Dendritic cell treated with granulocyte-macrophage colony-stimulating factor and Interleukin-4, amounts not matched to agents 40 ng/mL and 50 ng/mL, for 4 days (primary cell): ENCODE data around the gene ENTPD2.

Experiments
- H3K27ac Mint-ChIP-seq: one replicate; pipeline ENCODE4 v1.8.0; 2022; ENCODE audit warnings: mild to moderate bottlenecking, mixed read lengths
- H3K27me3 Mint-ChIP-seq: one replicate; pipeline ENCODE4 v1.8.0; 2022; ENCODE audit warnings: mild to moderate bottlenecking, mixed read lengths
- H3K36me3 Mint-ChIP-seq: one replicate; pipeline ENCODE4 v1.8.0; 2022; ENCODE audit warnings: low read depth, mixed read lengths
- H3K4me1 Mint-ChIP-seq: one replicate; pipeline ENCODE4 v1.8.0; 2022; ENCODE audit warnings: low read depth, mixed read lengths
- H3K4me3 Mint-ChIP-seq: one replicate; pipeline ENCODE4 v1.8.0; 2022; ENCODE audit warnings: mild to moderate bottlenecking, moderate library complexity, mixed read lengths
- H3K9me3 Mint-ChIP-seq: one replicate; pipeline ENCODE4 v1.8.0; 2022; ENCODE audit warnings: mixed read lengths
- intact Hi-C: fragments of 100-400 bp; cut with micrococcal nuclease; formaldehyde crosslinking; loops from one replicate; pipeline ENCODE4 v1.15.0; 2022

The ENTPD2 gene

DNA sequence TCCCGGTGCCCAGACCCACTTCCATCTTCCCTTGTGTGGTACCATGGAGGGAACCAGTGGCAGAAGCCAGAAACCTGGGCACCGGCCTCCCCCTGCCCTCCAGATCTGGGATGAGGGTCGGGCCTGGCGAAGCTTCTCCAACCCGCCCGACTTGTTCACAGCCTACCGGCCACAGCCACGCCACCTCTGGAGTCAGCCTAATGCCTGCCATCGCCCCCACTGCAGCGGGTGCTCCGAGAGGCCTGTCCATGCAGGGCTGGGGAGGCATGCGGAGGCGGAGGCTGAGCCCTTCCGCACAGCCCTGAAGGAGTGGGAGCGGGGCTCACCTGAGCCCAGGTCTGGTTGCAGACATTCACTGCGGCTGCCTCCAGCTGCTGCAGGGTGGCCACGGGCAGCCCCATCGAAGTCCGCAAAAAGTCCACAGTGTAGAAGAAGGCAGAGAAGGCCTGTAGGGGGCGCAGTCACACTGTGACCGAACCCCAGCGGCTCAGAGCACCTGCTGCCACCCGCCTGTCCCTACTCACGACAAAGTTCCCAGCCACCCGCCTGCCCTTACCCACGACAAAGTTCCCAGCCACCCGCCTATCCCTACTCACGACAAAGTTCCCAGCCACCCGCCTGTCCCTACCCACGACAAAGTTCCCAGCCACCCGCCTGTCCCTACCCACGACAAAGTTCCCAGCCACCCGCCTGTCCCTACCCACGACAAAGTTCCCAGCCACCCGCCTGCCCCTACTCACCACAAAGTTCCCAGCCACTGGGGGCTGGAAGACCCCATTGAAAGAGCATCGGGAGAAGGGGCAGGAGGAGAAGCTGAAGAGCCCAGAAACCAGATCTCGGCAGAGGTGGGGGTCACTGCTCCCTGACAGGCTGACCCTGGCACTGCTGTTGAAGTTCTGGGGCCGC is 4.1 kb downstream of the ENTPD2 start:
- H3K27ac Mint-ChIP-seq = no peak overlapping the region
- peaks cover 18% of the 10 kb centered on the region for H3K4me1 Mint-ChIP-seq
- H3K4me3 Mint-ChIP-seq = no peak overlapping the region
- no peaks in the 10 kb centered on the region for H3K9me3 Mint-ChIP-seq
- no peaks in the 10 kb centered on the region for H3K36me3 Mint-ChIP-seq
- intact Hi-C loops = loop anchor here (5.0 kb wide), 1 partner anchor 178 kb away; the partner anchor contains the start of genes CYSRT1 and RNF224
- H3K27me3 Mint-ChIP-seq = peaks cover 88% of the 10 kb centered on the region

DNA sequence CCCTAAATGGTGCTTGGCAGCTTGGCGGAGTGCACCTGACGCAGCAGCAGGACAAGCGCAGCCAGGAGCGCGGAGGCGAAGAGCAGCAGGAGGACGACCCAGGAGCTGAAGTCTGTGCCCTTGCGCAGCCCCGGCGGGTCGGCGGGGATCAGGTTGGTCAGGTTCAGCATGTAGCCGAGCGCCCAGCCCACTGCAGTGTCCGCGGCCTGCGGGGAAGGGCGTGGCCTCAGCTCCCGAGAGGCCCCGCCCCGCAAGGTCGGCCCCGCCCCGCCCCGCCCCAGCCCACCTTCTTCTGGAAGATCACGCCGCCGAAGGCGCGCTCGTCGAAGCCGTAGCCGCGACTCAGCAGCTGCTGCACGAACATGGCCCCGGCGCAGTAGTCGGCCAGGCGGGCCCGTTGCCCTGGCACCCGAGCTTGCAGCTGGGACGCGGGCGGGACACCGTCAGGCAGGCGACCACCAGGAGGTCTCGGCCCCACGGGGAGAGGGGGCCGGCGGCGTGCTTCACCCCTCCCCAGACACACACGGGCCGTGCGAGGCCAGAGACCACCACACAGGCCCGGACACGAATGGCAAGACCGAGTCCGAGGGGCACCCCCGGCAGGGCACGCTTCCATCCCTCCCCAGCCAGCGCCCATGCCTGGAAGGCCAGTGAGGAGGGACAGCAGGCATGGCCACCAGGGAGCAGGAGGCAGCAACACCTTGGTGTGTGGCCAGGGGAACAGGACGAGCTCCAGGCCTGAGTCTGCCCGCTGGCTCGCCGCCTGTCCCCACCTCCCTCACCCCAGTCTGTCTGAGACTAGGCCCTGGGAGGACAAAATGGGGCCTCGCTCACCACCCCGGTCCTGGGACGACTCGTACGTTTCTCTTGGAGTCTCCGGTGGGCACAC is 5.0 kb downstream of the ENTPD2 start:
- Mint-ChIP-seq H3K4me1 (peaks cover 27% of the 10 kb centered on the region), H3K27ac (no peak overlapping the region), H3K4me3 (no peak overlapping the region), H3K27me3 (peaks cover 91% of the 10 kb centered on the region), H3K9me3 (no peaks in the 10 kb centered on the region), H3K36me3 (no peaks in the 10 kb centered on the region)
- intact Hi-C loops = loop anchor here (5.0 kb wide), 1 partner anchor 178 kb away; the partner anchor contains the start of genes CYSRT1 and RNF224

DNA sequence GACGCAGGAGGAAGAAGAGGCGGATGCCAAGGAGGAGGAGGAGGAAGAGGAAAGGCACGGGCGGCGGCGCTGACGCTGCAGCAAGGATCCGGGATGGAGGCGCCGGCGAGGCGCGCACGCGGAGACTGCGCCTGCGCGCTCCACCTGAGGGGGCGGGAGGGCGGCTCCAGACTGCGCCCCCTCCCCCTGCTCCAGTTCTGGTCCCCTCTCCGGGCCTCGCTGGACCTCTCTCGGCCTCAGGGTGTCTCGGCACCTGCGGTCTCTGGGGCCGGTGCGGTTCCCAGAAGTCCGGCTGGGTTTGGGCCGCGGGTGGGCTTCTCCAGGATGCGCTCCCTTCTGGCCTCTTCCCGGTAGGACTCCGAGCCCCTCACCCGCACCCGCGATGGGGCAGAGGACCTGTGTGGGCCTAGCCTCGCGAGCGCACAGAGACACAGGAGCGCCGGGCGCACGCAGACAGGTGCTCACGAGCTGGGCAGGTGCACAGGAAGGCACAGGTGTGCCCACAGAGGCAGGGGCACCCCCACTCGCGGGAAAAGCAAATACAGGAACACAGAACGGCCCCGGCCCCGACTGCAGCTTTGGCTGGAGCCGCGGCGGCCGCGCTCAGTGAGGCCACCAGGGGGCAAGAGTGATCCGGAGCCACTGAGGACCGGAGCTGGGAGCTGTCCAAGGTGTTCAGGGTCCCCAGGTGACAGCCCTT is 7.6 kb downstream of the ENTPD2 start, which contains the start of gene NPDC1:
Gene NPDC1 (minus strand): TSS at position 90 of the 700 bp plus-strand sequence. CDS start 188 bp downstream, outside the sequence.
- Mint-ChIP-seq H3K4me3 (peak within 1 kb of the TSS; percentile 65), H3K4me1 (peaks cover 21% of the 10 kb centered on the region), H3K36me3 (no peaks in the 10 kb centered on the region), H3K27me3 (peaks cover 88% of the 10 kb centered on the region), H3K27ac (no peak within 1 kb of the TSS), H3K9me3 (no peaks in the 10 kb centered on the region)
- intact Hi-C loops = loop anchor here (2.0 to 5.0 kb wide), 2 partner anchors 19 to 181 kb away; partner anchors contain the start of genes CYSRT1 and RNF224

DNA sequence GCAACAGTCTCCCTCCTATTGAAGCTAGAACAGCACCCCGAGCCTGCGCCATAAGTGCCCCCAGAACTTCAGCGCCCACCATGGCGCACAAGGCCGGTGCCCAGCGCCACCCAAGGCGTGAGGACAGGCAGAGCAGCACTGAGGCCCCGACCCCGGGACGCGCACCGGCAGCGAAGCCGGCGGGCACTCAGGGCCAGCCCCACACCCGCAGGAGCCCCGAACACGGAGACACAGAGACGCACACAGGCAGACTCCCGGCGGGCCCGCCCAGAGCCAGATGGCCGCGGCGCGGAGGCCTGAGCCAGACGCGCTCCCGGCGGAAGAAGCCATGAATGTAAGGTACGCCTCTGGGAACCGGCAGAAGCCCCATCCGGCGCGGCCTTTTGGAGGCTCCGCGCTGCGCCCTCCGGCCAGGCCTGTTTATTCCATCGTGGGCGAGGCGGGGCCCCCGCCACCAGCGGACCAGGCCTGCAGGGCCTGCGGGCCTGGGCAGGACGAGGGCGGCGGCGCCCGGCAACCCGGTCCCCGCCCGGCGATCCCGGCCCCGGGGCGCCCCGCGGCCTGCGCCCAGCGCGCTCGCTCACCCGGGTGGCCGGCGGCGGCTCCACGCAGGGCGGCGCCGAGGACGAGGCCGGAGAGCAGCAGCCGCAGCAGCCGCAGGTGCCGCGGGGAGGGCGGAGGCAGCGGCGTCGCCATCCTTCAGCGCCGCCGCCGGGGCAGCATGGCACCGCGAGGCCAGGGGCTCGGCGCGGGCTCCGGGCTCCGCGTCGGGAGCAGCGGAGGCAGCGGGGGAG is 8.4 kb downstream of the ENTPD2 start:
- peak overlapping the region; percentile 65 for H3K4me3 Mint-ChIP-seq
- H3K36me3 Mint-ChIP-seq = no peaks in the 10 kb centered on the region
- peaks cover 21% of the 10 kb centered on the region for H3K4me1 Mint-ChIP-seq
- intact Hi-C loops = loop anchor here (2.0 to 5.0 kb wide), 2 partner anchors 19 to 182 kb away; partner anchors contain the start of genes CYSRT1 and RNF224
- peaks cover 83% of the 10 kb centered on the region for H3K27me3 Mint-ChIP-seq
- no peaks in the 10 kb centered on the region for H3K9me3 Mint-ChIP-seq
- no peak overlapping the region for H3K27ac Mint-ChIP-seq

DNA sequence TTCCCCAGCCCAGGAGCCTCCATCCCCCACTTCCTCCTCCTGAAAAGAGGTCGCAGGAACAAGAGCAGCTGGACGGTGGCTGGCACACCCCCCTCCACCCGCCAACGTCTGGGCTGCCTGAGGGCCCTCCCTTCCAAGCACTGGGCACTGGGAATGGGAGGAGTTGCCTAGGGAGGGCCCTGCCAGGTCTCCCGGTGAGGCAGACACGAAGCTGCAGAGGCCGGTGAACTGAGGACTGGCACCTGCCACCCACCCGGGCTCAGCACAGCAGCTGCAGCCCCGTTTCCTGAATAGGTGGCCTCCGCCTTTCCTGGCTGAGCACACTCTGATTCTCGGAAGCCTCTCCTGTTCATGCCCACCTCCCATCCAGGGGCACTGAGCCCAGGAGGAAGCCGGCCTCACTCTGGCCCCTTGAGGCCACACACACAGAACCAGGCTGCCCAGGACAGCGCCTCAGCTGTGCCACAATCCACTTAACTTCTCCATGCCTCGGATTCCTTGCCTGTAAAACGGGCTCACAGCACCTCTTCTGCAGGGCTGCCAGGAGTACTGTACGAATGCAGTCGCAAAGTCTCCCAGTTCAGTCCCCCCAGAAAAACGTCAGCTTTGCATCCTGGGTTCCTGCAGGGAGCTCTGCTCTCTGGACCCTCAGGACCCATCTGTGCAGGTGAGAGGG is 9.2 kb downstream of the ENTPD2 start:
- intact Hi-C loops = loop anchor here (5.0 kb wide), 1 partner anchor 183 kb away; the partner anchor contains the start of genes CYSRT1 and RNF224
- no peak overlapping the region for H3K4me3 Mint-ChIP-seq
- H3K4me1 Mint-ChIP-seq = peaks cover 21% of the 10 kb centered on the region
- no peak overlapping the region for H3K27ac Mint-ChIP-seq
- H3K9me3 Mint-ChIP-seq = no peaks in the 10 kb centered on the region
- no peaks in the 10 kb centered on the region for H3K36me3 Mint-ChIP-seq
- peaks cover 76% of the 10 kb centered on the region for H3K27me3 Mint-ChIP-seq

DNA sequence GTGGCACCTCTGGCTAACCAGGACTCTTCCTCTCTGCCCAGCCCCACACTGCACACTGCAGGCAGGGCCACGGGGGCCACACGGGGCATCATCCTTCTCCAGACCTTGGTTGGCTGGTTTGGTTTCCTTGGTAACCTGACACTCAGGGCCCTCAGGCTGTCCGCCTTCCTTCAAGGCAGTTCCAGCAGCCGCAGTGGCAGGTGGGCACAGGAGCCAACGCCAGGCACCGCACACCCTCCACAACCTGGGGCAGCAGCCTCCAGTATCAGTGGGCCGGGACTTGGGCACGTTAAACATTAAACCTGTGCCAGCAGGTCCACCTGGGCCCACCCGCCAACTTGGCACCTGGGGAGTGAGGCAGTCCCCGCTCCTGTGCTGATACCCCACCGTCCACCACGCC is 9.8 kb downstream of the ENTPD2 start:
- peaks cover under 1% of the 10 kb centered on the region for H3K36me3 Mint-ChIP-seq
- peaks cover 73% of the 10 kb centered on the region for H3K27me3 Mint-ChIP-seq
- H3K4me3 Mint-ChIP-seq = no peak overlapping the region
- no peak overlapping the region for H3K27ac Mint-ChIP-seq
- no peaks in the 10 kb centered on the region for H3K9me3 Mint-ChIP-seq
- peaks cover 21% of the 10 kb centered on the region for H3K4me1 Mint-ChIP-seq
- intact Hi-C loops = no loop called here

DNA sequence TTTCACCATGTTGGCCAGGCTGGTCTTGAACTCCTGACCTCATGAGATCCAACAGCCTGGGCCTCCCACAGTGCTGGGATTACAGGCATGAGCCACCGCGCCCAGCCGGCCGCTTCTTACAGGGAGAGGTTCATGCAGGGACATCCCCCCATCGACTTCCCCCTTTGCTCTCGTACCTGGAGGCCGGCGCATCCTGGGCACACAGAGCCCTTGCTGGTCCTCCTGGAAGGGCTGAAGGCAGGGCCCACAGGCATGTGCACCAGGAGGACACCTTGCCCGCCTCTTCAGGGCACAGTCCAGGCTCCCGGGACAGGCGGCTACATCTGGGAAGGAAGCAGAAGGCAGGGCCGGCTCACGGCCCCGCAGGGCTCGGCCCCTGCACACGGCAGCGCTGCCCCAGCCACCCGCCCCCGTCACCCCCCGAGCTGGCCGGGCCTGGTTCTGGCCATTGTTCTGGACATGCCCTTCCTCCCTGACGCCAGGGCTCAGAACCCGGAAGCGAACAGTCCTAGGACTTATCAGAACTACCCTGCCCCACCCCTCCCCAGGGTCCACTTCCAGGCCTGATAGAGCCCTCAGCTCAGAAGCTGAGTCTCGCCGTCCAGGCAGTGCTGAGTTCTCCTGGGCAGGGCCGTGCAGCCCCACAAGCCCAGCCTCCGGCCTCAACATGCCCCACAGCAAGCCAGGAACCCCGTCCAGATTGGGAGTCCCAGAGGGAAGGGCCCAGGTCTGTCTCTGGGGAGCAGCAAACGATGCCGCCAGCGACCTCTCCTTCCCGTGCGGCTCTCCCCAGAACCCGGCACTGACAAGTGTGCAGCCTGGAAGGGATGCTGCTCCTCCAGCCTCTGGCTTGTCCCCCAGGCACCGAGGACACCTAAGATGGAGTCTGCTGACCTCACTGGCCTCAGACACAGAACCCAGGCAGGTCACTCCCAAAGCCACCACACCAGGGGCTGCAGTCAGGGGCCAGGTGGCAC is 10.8 kb downstream of the ENTPD2 start:
- Mint-ChIP-seq H3K4me1 (peaks cover 27% of the 10 kb centered on the region), H3K27ac (no peak overlapping the region), H3K36me3 (peaks cover 11% of the 10 kb centered on the region), H3K27me3 (peaks cover 66% of the 10 kb centered on the region), H3K9me3 (no peaks in the 10 kb centered on the region), H3K4me3 (no peak overlapping the region)
- intact Hi-C loops = no loop called here

DNA sequence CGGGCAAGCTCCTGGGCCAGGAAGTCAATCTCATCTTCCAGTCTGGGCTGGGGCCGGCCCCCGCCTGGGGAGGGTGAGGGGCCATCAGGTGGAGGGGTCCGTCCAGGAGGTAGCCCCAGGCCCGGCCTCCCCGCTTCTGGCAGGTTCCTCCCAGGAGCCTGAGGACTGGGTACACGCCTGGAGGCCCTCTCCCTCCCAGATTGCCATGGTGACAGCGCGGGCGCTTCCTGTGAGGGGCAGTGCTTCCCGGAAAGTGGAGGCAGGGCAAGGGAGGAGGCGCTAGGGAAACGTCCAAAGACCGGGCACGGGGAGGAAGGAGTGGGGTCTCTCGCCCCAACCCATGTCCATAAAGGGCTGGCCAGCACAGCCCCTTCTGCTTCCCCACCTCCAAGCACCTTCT is 12.7 kb downstream of the ENTPD2 start:
- Mint-ChIP-seq H3K4me3 (no peak overlapping the region), H3K9me3 (no peaks in the 10 kb centered on the region), H3K4me1 (peaks cover 34% of the 10 kb centered on the region), H3K36me3 (peaks cover 30% of the 10 kb centered on the region), H3K27ac (no peak overlapping the region), H3K27me3 (peaks cover 47% of the 10 kb centered on the region)
- intact Hi-C loops = no loop called here

DNA sequence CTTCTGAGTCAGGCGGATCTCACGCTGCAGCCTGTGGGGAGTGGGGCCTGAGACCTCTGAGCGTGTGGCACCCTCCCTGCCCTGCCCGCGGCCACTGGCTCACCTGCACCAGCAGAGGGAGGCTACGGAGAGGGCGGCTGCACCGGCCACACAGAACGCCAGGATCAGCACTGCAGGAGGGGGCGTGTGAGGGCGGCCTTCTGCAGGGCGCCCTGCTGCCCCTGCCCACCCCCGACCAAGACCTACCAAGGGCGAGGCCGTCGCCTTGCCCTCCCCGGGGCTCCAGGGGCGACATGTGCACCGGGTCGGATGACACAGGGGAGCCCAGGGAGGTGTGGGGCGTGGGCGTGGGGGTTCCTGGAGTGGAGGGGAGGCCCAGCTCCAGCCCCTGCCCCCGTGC is 13.3 kb downstream of the ENTPD2 start:
- Mint-ChIP-seq H3K27ac (no peak overlapping the region), H3K4me1 (peaks cover 39% of the 10 kb centered on the region), H3K9me3 (no peaks in the 10 kb centered on the region), H3K4me3 (no peak overlapping the region), H3K27me3 (peaks cover 44% of the 10 kb centered on the region), H3K36me3 (peaks cover 35% of the 10 kb centered on the region)
- intact Hi-C loops = no loop called here

DNA sequence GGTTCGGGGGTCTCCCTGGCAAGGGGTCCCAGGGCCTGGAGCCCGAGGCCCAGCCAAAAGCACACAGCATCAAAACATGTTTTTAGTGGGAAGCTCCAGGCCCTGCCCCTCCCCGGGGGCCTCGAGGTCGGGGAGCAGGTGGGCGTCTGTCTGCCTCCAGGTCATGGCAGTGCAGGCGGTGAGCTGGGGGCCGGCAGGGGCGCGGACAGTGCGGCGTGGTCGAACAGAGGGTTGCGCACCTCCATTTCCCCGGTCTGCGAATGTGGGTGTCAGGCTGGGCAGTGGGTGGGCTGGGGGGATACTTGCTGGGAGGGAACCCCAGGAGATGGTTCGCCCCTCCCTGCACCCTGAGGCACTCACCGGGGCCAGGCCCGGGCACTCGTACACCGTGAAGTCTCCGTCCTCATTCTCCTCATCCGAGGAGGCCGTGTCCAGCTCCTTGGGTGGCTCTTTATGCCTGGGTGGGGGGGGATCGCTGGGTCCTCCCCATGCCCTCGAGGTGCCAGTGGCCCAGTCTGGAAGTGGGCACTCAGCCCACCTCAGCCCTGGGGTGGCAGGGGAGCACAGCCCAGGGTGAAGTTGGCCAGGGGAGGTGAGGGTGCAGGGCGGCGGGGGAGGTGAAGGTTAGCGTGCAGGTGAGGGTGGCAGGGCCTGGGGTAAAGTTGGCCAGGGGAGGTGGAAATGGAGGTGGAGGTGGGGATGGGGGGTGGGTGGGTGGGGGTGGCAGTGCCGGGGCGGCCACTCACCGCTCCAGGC is 14.1 kb downstream of the ENTPD2 start:
- H3K9me3 Mint-ChIP-seq = no peaks in the 10 kb centered on the region
- intact Hi-C loops = no loop called here

DNA sequence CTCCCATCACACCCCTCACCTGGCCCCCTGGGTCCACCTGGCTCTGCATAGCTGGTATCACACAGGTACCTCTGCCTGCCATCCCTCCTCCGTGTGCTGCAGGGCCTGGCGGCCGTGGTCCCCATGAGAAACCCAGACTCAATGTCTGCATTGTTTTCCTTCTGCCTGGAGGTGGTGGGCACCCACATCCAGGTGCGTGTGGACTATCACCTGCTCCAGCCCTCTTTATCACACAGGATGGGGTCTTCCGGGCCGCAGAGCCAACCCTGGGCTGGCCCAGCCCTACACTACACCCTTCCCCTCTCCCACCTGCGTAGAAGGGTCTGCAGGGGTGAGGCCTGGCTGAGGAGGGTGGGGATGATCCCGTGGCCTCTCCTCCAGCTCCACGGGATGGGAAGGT is 14.9 kb downstream of the ENTPD2 start:
- peaks cover 49% of the 10 kb centered on the region for H3K36me3 Mint-ChIP-seq
- peaks cover 27% of the 10 kb centered on the region for H3K27me3 Mint-ChIP-seq
- H3K4me1 Mint-ChIP-seq = peaks cover 40% of the 10 kb centered on the region
- intact Hi-C loops = no loop called here
- H3K4me3 Mint-ChIP-seq = no peak overlapping the region
- no peaks in the 10 kb centered on the region for H3K9me3 Mint-ChIP-seq
- H3K27ac Mint-ChIP-seq = no peak overlapping the region

More for the DNA sequence above, 14.1 kb downstream of the ENTPD2 start:
- peaks cover 43% of the 10 kb centered on the region for H3K36me3 Mint-ChIP-seq
- H3K4me1 Mint-ChIP-seq = peaks cover 40% of the 10 kb centered on the region
- H3K27me3 Mint-ChIP-seq = peaks cover 36% of the 10 kb centered on the region
- no peak overlapping the region for H3K4me3 Mint-ChIP-seq
- H3K27ac Mint-ChIP-seq = no peak overlapping the region
